NOMO-1 treated with dmso at 0.1 percent for 144 hours (cell line): Measurements from ENCODE around the gene FMNL3.
A peak's percentile ranks its signal among the peaks of the same experiment; 100 is the strongest.
"Not testable (repeated sequence)": the region's sequence is repeated elsewhere in the genome, so short reads cannot be mapped to it uniquely, and the experiment has no call there.

Experiments used
- DNase-seq: peaks from one replicate; lab custom pipeline; 2025; ENCODE audit not compliant: unreplicated experiment; lab: John Stamatoyannopoulos, UW

The FMNL3 gene

GRCh38 chr12:49635036-49635435 lies 72.2 kb downstream of the FMNL3 start:
- DNase-seq: no peak

- no peak for DNase-seq
Measured at GRCh38 chr12:49633703-49634345, 73.4 kb downstream of the FMNL3 start.

DNA sequence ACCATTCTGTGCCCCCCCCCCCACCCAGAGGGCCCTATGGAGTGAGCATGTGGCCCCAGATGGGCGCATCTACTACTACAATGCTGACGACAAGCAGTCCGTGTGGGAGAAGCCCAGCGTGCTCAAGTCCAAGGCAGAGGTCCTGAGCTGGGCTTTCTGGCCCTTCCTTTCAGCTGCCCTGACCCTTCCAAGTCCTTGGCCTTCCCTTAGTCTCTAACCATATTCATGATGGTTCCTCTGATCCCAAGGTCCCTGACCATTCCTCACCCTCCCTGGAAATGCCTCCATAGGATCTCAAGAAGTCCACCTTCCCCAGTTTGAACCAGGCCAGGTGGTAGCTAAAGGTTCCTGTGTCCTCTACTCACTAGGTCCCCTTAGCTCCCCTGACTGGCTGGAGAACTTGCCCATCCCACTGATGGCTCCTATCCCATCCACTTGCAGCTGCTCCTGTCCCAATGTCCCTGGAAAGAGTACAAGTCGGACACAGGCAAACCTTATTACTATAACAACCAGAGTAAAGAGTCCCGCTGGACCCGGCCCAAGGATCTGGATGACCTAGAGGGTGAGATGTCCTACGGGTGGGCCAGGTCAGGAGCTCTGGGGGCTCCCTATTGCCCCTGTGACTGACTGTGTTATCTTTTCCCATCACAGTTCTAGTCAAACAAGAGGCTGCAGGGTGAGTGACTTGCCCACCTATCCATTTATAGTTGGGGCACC lies 74.1 kb downstream of the FMNL3 start:
- no peak for DNase-seq

DNA sequence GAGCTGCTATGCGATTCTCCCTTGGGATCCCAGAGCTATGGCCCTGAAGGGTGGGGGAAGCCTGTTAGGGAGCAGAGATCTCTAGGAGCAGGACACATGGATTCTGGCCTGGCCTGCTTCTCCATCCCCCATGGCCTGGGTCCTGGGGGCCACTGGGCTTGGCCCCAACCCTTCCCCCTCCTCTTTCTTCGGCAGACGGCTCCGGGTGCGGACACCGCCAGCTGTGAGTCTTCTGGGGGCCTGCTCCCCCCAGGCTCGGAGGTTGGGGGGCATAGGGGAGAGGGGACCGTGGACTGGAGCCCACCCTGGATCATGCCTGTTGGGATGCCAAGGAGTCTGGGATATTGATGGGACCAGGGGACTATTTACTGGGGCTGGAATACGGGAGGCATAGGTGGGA lies 74.8 kb downstream of the FMNL3 start:
- DNase-seq: no peak

DNA sequence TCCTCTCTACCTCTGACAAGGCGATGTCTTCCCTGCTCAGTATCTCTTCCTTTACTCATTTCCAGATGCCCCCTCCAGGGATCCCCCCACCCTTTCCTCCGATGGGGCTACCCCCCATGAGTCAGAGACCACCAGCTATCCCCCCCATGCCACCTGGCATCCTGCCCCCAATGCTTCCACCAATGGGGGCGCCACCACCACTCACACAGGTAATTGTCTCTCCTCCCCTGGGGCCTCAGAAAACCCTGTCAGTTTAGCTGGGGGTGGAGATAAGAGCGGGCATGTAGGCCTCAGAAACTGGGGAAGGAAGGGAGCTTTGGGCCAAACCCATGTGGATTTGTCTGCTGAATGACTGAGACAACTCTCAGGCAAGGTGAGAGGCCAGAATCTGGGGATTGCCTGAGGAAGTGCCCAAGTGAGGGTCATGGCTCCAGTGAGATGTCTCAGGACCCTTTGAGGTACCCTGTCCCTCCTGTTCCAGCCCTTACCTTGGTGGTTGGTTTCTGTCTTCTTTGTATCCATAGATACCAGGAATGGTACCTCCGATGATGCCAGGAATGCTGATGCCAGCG lies 75.8 kb downstream of the FMNL3 start:
- DNase-seq: no peak

GRCh38 chr12:49627752-49628360 lies 79.3 kb downstream of the FMNL3 start:
- DNase-seq: no peak

DNA sequence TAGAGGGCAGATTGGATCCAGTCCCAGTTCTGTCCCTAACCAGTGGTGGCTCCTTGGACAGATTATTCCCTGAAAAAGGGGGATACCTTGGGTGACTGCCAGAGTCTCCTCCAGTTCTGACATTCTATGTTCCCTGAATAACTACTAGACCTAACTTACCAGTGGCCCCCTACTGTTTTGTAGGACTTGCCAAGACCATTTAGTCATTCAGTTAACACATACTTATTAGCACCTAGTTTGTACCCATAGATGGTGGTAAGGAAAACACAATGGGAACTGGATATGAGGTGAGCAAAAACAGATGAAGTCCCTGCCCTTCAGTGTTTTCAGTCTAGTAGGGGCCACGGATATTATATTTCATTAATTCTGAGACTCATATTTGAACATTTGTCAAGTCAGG lies 80.4 kb downstream of the FMNL3 start:
- DNase-seq: no peak

DNA sequence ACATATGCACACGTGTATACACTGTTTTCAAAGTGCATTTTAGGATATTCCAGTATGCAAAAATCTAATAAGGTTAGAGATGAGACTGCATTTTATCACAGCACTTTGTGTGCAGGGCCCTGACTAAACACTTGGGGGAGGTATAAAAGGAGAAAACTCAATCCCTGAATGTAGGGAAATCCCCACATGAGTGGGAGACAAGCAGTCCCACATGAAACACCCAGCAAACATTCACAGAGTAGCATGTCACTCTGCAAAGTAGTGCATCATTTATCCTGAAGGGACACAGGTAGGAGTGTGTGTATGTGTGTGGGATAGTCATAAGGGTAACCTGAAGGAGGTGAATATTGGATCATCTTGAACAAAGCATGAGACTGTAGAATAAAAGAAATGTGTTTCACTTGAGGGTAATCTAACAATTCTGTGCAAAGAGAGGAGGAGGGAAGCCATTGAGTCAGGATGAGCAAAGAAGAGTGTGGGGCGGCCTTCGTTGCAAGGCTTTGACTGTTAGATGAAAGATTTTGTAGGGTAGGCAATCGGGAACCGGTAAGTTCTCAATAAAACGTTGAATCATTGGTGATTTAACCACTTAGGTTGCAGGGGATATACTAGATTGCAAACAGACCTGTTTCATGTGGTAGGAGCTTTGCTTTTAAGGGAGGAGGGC lies 80.9 kb downstream of the FMNL3 start:
- no peak for DNase-seq

DNA sequence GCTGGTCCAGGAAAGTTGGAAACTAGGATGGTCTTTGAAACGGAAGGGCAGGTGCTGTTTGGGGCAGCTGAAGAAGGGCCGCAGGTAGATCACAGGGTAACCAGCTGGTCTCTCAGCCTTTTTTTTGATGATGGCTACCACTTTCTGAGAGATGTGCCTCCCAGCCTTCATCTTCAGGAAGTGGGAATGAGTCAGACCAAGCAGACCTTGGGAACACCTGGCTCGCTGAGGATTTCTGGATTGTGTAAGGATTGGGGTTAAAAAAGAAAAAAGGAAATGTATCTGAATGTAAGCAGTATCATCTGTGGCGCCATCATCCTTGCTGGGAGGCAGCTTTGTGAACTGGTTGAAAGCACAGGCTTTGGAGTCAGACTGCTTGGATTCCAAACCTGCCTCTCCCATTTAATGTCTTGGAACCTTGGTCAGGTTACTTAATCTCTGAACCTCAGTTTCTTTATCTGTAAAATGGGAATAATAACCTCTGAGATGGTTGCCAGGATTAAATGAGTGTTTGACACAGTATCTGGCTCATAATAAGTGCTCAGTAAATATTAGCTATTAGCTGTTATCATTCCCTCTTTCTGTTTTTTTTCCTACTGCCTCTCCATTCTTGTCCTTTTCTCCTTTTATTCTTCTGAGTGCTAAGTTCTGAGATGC lies 82.2 kb downstream of the FMNL3 start:
- DNase-seq: no peak

GRCh38 chr12:49623142-49623904 lies 83.9 kb downstream of the FMNL3 start, which contains the start of gene PRPF40B:
PRPF40B (plus strand) TSS chr12:49623561; CDS start chr12:49623591, 30 bp downstream.
- peak; percentile 84 for DNase-seq

DNA sequence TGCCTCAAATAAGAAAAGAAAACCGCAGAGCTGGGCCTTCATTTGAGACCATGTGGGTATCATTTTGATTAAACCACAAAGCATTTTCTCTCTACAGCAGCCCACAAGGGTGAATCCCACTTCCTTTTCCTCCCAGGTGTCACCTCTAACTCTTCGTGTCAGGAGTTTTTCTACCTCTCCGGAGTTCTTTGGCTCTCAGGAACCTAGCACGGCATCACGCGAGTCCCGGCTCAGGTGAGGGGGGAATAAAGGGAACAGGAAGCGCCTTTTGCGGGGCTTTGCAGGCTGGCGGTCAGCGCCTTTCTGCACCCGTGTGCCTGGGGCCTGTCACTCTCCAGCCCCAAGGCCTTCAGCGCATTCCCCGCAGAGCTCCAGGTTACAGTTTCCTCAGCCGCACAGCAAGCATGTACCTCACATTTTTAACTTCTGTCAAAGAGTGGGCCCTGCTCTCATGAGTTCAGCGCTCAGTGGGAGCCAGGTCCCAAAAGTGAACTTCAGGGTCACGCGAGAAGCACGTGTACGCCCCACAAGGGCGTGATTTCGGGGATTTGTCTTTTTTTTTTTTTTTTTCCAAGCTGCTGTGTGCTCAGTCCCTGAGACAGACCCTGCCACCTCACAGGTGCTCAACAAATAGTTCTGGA lies 84.6 kb downstream of the FMNL3 start:
- peak; percentile 27 for DNase-seq

- no peak for DNase-seq
Measured at GRCh38 chr12:49621651-49622500, 85.3 kb downstream of the FMNL3 start.

DNA sequence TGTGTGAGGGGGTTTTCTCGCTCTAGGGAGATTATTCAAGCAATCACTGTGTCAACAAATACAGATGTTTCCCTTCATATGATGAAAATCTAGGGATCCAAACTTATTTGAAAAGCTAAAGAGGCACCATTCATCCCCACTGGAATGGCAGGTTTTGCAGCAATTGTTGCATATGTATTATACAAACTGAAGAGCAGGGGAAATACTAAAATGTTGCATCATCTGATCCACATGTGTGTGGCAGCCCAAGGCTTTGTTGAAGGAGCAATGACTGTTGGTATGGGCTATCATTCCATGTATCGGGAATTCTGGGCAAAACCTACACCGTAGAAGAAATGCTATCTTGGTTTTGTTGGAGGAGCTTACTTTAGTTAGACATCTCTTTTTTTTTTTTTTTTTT lies 87.9 kb downstream of the FMNL3 start:
- DNase-seq: no peak

DNA sequence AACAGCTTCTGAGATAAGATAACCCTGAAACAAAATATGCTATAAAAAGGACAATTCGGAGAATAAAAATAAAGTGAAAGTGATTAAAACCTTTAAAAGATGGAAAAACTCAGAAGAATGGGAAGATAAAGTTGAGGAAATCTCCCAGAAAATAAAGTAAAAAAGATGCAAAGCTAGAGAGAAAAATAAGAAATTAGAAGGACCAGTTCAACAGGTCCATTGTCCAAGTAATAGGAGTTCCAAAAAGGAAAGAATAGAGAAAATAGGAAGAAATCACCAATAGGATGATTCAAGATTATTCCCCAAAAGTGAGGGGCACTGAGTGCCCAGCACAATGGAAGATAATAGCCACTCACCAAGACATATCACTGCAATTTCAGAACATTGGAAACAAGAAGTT lies 88.6 kb downstream of the FMNL3 start:
- DNase-seq: no peak

DNA sequence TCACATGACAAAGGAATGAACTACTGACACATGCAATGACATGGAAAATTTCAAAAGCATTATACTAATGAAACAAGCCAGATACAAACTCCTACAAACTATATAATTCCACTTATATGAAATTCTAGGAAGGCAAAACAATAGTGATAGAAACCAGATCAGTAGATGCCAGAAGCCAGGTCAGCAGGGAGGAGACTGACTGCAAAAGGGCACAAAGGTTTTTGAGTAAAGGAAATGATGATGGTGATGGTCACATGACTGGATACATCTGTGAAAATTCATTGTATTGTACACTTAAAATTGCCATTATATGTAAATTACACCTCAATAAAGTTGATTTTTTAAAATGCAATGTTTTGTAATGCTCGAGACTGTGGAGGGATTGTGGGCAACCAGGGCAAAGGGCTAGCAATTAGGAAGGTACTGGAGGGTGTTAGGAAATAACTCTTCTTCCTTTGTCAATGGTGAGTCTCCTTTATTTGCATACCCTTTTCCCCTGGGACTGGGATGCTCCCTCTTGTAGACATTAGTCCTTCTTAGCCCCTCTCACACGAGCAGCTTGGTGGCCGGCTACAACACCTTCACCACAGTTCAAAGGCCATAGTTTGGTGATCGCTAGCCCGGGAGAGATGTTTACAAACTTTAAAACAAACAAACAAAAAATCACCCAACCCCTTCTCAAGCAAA lies 90.5 kb downstream of the FMNL3 start:
- DNase-seq: no peak

DNA sequence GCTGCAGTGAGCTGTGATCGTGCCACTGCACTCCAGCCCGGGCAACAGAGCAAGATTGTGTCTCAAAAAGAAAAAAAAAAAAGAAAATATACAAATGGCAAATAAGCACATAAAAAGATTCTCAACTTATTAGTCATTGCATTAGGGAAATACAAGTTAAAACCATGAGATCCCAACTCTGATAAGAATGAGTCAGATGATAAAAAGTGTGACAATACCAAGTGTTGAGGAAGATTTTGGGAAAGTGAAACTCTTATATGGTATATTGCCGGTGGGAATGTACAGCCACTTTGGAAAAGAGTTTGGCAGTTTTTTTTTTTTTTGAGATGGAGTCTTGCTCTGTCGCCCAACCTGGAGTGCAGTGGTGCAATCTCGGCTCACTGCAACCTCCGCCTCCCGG lies 91.5 kb downstream of the FMNL3 start:
- DNase-seq: no peak

DNA sequence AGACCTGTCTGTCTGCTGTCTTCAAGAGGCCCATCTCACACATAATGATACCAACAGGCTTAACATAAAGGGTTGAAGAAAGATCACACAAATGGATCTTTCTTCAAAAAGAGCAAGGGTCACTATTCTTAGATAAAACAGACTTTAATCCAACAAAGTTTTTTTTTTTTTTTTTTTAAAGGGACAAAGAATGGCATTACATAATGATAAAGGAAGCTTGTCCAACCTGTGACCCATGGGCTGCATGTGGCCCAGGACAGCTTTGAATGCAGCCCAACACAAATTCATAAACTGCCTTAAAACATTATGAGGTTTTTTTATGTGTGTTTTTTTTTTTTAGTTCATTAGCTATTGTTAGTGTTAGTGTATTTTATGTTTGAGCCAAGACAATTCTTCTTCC lies 95.0 kb downstream of the FMNL3 start:
- no peak for DNase-seq

GRCh38 chr12:49610785-49611184 lies 96.4 kb downstream of the FMNL3 start:
- DNase-seq: not testable (repeated sequence)
